HG02678 (cell line): Measurements from ENCODE around the gene CPN1.
A peak's percentile ranks its signal among the peaks of the same experiment; 100 is the strongest.

Experiments used
- ATAC-seq: cut with Tn5 transposase; IDR thresholded peaks from one replicate; pipeline ENCODE4 v1.9.1; 2021; ENCODE audit warnings: mild to moderate bottlenecking, moderate library complexity; ENCODE audit not compliant: unreplicated experiment

Gene CPN1

DNA sequence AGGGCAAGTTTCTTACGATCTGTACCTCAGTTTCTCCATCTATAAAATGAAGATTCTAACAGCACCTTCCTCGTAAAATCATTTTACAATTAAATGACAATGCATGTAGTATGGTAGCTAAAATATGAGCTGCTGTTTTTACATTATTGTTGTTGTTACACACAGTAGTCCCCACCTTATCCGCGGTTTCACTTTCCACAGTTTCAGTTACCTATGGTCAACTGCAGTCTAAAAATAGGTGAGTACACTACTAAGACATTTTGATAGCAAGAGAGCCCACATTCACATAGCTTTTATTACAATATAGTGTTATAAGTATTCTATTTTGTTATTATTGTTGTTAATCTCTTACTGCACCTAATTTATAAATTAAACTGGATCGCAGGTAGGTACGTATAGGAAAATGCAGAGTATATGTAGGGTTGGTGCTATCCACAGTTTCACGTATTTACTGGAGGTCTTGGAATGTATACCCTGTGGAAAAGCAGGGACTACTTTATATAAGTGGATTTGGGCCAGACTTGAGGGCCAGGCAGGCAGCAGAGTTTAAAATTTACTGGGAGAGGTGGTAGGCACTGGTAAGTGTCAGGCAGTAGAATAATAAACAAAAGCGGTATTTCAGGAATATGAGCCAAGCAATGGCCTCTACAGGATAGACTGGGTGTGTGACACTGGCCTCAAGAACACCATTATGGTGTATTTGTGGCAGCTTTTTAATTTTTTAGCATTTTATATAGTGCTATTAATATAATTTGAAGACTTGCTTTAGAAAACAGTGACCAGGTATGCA lies 82.2 kb downstream of the CPN1 start:
- ATAC-seq, result no peak

DNA sequence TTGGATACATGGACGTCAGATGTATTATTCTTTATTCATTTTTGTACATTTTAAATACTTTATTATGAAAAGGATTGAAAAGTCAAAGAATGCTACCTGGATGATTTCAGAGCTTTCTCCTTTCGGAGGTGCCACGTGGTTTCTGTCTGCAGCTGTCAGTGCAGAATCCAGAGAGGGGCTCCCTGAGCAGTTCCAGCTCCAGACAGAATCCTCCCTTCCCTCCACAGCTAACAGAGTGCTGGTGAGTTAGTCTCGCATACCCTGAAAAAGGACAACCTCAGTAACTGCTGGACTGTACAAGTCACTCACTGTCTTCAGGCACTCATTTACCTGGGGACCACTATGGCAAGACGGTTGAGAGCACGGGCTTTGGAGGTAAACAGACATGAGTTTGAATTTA lies 82.8 kb downstream of the CPN1 start:
- no peak for ATAC-seq

DNA sequence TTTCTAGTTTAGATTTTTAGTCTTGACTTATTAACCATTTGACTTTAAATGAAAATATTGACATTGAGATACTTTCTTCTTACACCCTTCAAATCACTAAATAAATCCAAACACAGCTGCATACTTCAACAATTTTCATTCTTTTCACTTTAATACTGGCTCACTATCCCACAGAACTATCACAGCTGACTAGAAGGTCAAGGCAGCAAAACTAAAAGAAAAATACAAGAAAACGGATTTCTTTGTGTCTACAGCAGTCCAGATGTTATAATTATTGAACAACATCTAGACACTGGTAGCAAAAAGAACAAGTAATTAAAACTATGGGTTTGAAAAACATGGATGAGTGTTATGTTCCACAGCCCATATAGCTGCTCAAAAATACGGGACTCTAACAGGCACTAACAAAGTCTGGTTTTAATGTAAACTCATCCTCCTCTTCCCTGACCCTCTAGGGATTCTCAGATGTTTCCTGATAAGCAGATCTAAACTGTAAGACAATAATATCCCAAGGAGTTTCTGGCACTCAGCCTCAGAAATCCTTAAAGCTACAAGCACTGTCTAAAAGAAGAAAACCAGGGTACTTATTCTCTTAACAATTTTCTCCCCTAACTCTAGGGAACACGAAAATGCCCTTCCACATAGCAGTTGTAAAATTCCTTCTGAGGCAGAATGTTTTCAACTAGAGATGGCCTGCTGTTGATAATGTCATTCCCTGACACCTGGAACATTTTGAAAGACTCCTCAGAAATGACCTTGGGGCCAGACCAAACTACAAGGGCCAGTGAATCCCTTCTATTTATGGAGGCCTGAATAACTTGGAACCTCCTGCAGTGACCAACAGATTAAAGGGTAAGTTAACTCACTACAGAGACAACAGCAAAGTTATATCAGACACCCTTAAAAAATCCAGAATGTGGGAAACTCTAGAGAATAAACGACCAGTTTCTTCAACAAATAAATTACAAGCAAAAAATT lies 84.7 kb downstream of the CPN1 start:
- no peak for ATAC-seq

DNA sequence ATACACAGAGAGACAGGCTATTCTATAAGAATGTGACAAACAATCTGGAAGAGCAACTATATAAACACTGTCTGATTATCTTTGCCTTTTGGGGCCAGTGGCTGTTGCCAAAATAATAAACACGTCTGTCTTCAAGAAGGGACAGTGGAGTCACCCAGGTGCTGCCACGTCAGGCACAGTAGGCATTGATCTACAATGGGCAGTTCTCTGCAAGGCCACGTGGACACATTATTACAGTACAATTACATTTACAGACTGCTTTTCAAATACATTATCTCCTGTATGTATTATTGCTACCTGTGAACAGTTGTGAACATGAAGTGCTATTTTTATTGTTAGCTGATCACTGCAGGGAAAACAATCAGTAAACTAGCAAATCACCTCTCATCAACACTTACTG lies 86.0 kb downstream of the CPN1 start:
- ATAC-seq, result no peak

DNA sequence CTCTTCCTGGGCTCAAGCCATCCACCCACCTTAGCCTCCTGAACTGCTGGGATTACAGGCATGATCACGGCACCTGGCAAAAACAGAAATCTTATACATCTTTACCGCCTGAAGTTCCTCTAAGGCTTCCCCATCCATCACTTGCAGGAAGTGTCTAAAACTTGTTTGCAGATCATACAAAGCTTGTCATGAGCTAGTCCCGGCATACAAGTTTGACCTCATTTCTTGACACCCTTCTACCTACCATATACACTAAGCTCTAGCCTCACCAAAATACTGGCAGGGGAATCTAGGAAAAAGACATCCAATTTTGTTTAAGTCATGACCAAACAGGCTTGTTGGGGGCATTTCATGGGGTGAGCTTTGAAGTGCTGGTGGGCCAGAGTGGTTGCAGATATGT lies 86.4 kb downstream of the CPN1 start:
- no peak for ATAC-seq

DNA sequence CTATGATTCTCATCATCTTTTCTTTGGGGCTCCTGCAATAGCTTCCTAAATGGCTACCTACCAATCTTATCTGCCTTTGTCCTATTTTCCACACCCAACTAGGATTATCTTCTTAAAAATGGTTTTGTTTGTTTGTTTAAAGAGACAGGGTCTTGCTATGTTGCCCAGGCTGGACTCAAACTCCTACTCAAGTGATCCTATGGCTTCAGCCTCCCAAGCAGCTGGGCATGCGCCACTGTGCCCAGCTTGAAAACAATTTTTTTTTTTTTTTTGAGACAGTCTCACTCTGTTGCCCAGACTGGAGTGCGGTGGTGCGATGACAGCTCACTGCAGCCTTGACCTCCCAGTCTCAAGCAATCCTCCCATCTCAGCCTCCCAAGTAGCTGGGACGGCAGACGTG lies 86.9 kb downstream of the CPN1 start:
- ATAC-seq, result no peak

DNA sequence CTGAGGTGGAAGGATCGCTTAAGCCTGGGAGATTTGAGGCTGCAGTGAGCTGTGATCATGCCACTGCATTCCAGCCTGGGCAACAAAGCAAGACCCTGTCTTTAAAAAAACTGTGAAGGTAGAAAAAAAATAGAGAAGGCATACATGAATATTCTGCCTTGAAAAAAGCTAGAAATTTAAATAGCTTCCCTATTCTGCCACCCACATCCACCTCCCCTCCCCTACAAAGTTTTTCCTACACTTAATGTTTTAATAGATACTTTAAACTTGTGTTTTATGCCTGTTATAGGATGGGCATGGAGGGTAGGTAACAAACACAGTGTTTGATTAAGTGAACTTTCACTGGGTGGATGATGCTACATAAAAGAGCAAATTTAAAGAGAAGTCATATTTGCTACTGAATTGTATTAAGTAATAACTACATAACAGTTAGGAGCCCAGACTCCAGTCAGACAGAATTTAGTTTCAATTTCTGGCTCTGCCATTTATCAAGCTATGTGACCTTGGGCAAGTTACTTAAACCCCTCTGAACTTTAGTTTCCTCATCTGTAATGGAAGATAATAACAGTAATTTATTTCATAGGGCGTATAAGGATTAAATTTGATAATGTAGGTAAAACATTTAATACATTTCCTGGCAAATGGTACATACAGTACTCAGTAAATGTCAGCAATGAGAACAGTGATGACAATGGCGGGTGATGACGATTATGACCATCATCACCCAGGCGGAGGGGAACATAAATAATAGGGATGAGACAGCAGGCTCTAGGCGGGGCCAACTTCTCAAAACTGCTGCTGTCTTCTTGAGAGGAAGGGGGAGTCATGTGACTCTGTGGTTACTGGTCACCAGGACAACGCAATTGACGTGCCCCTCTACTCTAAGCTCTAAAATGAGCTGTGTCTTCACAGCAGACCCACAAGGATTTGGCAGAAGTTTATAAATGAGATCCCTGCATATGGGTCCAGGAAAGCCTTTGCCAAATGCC lies 87.7 kb downstream of the CPN1 start:
- peak; percentile 82 for ATAC-seq
